OCI-M2 (cell line): ENCODE data around the gene SATB2.

Source experiments
- DNase-seq: peaks from one replicate; lab custom pipeline; 2025; ENCODE audit not compliant: unreplicated experiment; lab: John Stamatoyannopoulos, UW

The SATB2 gene

DNA sequence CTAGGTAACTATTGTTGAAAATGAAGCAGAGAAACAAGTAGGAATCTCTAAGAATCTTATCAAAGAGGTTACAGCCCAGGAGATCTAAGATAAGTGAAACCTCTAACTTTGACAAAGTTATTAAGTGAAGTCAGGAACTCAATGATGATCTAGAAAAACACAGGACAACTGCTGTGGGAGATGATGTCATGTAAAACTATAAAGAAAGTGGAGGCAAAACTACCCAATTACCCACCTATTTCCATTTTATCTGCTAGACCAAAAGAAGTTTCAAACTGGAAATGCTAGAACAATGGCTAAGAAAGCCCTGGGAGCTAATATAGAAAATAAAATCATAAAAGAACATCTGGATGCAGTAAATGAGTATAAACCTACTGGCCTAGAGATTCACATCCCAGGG lies 50.3 kb downstream of the SATB2 start:
- DNase-seq: no peak

DNA sequence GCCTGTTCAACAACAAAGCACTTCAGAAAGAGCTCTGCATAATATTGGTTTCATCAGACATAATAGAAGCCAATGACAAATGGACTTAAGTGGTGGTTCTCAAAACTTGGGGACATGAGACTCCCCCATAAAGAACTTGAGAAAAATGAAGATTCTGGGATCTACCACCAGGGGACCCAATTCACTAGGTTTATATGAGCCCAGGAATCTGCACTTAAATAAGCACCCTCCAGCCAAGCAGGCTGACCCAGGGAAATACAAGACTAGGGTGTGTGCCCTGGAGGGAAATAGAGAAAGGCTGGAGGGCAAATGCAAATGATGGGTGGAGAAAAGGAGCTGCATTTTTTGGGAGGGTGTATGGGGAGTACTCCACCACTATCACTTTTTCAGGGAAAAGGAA lies 52.5 kb downstream of the SATB2 start:
- DNase-seq: no peak

DNA sequence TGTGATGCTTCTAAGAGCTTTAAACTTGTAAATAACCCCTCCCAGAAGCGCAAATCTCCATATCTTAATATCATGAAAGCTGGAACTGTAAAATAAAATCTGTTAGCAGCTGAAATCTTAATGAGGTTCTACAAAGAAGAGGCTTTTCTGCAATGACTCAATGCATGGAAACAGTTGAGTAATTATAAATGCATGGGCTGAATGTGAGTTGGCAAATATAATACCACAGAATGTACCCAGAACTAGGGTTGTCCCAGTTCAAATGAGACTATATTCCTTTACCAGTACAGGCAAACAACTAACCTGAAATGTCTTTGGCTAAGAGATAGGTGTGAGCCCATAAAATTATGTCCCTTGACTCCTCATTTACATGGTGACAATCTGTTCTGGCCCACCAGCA lies 52.9 kb downstream of the SATB2 start:
- no peak for DNase-seq

DNA sequence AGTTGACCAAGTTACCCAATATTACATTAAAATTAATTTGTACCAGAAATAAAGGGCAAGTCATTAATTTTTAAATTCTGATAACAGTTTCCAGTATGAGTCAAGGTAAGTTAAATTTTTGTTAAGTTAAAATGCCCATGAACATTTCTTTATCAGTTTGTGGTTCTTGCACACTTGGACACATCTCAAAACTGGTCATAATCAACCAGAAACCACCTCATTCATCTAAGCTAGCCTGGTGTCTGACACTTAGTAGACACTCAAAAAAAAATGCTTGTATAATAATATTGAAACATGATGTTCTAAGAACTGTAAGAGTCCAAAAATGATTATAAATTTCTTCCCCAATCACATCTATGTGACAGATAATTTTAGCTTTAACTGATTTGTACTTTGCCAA lies 62.4 kb downstream of the SATB2 start:
- DNase-seq: no peak

DNA sequence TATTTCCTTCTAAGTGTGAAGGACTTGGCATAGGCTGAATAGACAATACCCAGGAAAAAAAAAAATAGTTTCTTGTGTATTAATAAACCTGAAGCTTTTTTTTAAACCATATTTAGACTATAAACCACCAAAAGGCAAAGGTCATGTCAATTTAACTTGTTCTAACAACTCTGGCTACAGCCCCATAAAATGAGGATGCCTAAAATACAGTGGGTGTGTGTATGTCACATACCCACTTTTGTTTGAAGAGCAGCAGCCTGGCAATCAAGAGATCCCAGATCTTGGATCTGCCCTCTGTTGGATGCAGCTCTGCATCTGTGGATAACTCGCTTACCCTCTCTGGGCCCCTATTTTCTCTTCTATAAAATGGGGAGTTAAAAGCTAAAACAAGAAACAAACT lies 65.4 kb downstream of the SATB2 start:
- DNase-seq: no peak

DNA sequence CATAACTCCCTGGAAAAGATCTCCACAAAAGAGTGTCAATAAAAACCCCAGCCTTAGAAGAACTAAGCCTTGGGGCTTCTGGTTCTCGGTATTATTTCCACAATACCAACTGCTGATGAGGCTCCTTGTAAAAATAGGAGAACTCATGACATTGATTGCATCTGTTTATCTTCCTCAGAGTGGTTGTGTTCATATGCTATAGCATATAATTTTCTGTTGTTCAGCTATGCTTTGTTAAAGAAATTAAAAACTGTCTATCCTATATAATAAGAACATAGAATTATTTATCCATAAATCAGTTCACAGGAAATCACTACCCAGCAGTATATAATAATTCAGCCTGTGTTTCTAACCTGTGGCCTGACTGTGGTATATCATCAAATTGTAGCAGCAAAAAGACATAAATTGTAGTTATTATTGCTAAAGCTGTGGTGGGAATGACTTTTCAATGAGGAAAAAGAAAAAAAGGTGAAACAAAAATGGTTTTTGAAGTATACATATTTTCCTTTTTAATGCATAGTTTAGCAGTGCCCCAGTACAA lies 68.9 kb downstream of the SATB2 start:
- no peak for DNase-seq

DNA sequence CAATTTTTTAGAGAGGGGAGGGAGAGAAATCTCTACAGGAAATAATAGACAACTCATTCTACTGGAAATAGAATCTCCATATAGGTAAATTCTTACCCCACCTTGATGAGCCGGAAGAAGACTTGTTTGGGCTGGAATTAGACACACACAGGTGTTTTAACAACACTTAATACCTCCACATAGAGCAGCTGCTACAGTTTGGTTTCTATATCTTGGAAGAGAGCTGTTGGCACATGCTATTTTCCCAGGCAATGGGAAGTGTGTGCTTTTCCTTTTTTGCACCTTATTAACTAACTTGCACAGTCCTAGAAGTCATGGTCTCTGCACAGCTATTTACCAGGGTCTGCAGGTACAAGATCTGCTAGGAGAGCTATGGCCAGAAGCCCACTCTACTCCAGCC lies 73.7 kb downstream of the SATB2 start:
- DNase-seq: no peak

DNA sequence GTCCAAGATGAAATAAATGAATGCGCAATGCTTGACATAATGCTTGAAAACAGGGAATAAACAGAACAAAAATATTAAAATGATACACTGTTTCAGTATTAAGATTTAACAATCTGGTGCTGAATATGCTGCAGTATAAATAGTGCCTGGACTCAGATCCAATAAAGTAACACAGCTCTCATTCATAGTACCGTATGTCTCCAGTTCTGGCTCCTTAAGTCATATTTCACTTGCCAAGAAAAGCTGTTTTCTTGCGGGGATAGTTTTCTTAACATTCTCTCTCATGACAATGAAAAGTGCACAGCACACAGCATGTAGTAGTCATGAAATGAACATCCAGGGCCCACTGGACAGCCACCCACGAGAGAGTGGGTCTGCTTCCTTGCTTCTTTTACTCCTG lies 74.7 kb downstream of the SATB2 start:
- no peak for DNase-seq

DNA sequence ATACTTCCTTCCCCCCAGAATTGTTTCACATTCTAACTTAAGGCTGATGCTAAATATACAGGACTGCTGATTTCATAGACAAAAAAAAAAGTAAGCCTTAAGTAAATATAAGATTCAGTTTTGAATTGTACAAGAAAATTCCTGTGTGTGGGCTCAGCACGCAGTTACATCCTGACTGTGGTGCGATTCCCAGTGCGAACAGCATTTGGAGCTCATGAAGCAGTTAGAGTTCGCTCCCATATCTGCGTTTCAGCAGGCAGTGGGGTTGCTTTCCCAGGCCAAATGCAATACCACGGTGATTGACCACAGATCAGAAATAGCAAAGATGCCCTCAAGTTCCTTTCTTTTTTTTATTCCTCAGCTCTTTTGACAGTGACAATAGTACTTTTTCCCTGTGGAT lies 75.6 kb downstream of the SATB2 start:
- DNase-seq: no peak

DNA sequence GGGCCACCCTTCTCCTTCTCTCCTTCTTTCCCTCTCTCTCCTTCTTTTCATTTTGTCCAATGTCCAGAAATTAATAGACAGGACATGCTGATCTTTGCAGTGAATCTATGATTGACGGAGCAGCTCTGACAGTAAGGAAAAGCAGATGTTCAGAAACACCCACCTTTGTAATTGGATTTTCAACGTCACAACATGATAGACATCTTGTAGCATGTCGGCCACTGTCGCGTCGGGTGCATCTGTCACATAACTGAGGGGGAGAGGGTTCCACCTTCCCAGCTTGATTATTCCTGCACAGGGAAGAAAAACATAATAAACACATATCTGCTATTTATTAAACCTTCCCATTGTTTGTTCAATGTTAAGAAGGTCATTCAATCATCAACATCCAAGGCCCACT lies 76.2 kb downstream of the SATB2 start:
- DNase-seq: no peak

DNA sequence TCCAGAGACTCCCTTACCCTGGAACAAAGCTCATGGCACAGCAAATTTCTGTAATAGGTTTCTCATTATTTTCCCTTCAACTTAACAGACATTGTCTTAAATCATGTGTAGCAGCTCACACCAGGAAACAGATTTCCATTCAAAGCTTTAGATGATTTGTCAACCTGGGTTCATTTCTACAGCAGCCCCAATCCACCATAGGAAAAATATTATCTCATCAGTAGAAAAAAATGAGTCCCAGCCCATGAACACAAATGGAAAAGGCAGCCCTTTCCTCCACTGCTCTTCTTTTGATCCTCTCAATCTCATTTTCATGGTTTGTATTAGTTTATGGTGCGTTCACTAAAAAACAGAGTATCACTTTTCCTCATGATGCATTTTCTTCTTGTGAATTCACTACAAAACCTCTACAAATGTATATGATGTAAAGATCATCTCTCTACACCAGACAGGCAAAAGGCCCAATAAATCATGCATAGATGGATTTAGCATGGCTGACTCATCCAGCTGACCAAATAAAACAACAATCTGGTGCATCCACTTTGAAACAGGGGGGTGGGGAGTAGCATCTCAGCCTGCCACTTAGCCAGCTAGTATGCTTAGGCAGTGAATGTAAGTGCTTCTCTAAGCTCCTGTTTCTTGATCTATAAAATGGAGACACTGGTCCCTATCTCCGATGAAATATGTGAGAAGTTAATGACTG lies 78.6 kb downstream of the SATB2 start:
- DNase-seq: no peak

DNA sequence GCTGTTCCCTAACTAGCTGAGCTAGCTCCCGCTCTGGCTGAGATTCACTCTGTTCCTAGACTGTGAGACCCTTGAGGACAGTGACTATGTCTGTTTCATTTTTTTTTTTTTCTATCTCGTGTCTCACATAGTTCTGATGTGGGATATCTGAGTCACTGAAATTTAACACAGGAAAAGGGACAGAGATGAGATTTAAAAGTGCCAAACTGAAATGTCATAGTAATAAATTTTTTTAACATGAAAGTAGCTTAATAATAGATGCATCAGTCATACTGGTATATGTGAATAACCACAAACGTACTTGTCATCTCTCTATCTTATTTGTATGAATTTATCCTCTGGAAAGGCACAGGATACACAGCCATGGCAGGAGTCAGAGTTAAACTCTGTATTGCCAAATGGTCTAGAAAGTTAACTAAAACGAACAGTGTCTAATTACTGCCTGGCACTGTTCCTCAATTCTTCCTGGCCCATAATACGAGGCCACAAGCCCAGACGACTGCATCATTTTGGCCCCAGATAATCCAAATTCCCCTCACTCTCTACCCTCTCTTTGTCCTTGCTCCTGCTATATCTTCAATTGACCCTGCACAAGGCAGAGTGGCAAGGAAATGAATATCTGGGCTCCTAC lies 87.5 kb downstream of the SATB2 start:
- DNase-seq: no peak

DNA sequence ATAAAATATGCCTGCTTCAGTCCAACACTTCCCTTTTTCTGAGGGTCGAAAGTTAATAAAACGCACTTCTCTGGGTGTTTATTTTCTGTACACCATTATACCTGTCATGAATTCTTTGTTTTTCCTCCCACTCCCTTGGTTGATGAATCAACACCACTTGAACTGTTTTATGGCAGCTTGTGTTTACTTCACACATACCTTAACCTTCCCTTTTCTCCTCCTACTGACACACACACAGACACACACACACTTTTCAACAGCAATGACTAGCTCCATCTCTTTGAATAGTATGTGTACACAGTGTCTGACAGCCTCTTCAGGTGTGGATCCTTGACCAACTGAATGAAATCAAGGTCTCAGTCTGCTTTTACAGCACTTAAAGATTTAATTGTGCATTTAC lies 91.3 kb downstream of the SATB2 start:
- no peak for DNase-seq

DNA sequence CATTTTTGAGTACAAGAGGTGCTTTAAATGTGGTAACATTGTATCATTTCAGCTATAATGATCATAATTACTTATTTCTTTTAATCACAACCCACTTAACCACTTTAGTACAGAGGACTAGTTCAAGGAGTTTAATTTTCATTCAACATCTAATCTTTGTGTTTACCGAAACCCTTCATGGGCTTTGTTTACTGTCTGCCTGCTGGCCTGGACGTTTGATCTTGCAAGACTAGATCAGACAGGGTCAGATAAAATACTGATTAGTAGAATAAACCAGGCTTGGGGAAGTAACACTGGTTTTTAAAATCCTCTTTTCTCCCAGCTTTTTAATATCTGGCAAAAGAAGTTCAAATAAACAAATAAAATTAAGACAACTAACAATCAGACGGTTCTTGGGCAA lies 93.6 kb downstream of the SATB2 start:
- no peak for DNase-seq

DNA sequence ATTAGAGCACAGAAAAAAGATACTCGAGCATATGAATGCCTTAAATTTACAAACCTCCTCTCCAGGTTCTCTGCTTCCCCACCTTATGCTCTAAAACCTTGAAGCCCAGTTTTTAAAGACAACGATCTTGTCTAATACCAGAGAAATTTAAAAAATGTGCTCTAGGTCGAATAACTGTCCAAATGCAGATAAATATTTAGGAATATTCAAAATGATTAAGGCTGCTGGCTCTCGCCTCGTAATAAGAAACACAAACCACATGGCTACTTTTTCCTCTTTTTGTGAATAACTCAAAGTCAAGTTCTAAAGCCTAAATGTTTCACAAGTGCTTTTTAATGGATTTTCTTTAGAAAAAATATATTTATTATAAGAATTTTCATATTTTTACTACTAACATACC lies 101.3 kb downstream of the SATB2 start:
- no peak for DNase-seq

DNA sequence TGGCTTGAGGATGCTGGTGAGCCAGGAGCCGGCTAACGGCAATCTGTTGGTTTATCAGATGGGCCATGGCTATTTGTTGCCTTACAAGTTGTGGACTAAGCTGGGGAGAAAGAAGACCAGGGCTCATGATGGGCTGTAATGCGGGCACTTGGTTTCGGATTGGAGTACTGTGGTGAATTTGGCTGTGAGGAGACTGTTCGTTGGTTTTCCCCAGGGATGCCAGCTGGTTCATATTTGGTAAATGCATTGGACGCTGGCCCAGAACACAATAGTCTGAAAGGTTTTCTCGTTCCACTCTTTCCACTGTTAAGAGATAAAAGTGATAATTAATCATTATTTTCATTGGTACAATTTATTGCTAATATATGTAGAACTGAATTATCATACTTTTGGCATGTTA lies 108.9 kb downstream of the SATB2 start:
- no peak for DNase-seq

DNA sequence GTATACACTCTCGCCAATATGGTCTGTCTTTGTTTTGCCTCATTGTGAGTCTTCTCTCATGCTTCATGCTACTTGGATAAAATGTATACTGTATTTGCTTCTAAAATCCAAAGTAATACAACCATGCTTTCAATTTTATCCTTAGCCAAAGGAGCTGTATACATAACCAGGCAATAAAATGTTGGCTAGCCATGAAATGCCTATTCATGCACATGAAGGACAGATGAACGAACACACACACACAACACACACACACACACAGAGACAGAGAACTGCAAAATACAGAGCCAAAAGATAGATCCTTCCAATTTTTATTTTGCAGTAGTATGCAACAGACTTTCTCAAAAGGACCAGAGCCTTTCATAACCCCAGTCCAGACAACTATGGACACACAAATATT lies 113.7 kb downstream of the SATB2 start:
- no peak for DNase-seq

DNA sequence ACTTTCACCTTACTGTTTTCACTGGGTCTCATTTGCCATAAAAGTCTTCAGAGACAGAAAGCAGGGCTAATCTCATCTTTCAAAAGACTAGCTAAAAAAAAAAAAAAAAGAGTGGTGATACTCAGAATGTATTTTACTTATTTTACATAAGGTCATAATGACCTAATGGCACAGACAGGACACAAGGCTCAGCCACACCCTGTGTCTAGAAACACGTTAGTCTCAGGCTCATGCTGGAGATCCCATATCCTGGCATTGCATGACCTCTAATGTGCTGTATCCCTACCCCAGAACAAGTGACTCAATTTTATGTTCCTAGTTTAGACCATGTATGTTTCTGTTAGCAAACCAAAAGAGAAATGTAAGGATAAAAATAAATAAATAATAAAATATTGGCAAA lies 115.4 kb downstream of the SATB2 start:
- DNase-seq: no peak

DNA sequence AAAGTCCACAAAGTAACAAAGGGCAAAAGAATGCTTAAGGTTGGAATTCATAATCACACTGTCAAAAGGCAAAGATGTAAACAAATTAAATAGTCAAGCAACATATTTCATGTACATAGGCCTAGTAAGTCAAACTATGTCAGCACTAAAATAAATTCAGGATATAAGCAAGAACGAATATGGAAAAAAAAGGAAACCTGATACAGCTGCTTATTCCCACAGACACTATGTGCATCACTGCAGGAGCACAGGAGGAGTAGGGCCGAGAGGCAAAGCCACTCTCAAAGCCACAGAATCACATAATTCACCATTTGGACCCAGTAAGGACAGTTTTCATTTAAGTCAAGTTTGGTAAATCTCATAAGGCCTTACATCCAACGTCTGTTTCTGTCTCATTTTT lies 116.6 kb downstream of the SATB2 start:
- DNase-seq: no peak

DNA sequence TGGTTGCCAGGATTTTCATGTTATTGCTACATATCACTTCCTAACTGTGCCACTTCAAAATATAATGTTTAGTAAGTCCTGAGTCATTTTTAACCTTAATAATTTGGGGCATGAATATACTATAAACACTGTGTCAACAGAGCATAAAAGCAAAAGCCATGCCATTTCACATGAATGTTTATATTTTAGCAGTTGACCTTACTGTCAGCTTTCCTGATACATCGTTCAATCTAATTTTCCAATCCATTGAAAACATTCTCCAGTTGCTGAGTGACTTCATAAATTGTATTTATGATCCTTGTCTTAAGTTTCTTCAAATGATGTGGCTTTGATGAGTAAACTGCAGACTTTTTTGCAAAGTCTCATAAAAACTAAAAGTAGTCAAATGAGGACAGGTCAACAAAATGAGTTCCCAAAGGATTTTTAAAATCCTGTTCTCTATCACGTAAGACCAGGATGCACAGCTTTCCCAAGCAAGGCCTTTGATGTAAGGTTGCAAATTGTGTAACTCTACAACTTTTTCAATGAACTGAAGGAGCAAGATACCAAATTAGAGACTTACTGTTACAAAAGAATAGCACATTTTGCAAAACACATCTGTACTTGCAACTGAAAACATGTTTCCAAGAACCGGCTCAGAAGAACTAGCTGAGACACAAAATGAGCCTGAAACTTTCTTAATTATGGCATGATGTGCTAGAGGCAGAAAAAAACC lies 117.7 kb downstream of the SATB2 start:
- DNase-seq: no peak

DNA sequence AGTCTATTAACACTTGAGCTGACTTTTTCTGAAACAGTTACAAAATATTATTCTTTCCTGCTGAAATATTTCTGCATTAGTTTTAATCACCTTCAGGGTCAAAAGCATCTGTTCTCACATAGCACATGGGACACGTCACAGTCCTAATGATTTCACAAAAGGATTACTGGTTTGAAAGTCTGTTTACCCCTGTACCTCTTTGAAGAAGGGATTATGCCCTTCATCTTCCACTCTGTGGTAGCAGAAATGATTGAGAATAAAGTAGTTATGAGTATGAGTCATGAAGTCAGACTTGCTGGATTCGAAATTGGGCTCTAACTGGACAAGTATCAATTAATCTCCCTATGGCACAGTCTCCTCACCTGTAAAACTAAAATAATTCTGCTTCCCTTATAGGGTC lies 121.2 kb downstream of the SATB2 start:
- DNase-seq: no peak

DNA sequence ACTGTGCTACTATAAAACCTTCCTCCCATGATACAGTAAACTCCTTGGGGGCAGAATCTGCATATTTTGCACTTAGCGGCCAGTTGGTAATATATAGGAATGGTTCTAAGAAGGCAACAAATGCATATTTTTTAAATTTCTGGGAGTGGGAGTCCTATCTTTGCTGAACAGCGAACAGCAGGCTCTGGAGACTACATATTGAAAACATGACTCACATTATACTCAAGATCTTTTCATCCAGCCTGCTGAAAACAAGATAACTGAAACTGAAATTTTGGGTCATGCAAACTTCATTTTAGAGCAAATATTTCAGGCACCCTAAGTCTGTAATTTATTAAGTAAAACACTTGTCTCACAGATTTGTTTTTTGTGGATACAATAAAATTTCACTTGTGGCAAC lies 122.2 kb downstream of the SATB2 start:
- no peak for DNase-seq
